Activated CD8-positive, alpha-beta T cell treated with anti-CD3 and anti-CD28 coated beads for 36 hours (primary cell): ENCODE data around the gene ZNF148. TPM values are rescaled to one million over a fixed set of nuclear protein-coding genes. Genes with fewer than 3 reads are reported as not detected.

ENCODE experiments used
- ATAC-seq: fragments of 200-7000 bp; cut with Tn5 transposase; one replicate; pipeline ENCODE4 v1.10.0; 2021; ENCODE audit warnings: mild to moderate bottlenecking, moderate library complexity
- CTCF ChIA-PET: fragments of 350-600 bp; sonication (Branson Sonifier 250); formaldehyde crosslinking; loops from one replicate; lab custom pipeline; 2021; ENCODE audit warnings: antibody characterized with exemption; lab: Charles Lee
- POLR2A ChIA-PET: fragments of 350-600 bp; sonication (Branson Sonifier 250); formaldehyde crosslinking; loops from one replicate; lab custom pipeline; 2021; ENCODE audit warnings: antibody characterized with exemption; lab: Charles Lee
- DNase-seq: peaks from one replicate; pipeline ENCODE4 v3.0.0-alpha.2; 2020
- H3K27ac Mint-ChIP-seq: one replicate; pipeline ENCODE4 v1.8.0; 2021; ENCODE audit warnings: mild to moderate bottlenecking, mixed read lengths
- H3K27me3 Mint-ChIP-seq: one replicate; pipeline ENCODE4 v1.8.0; 2021; ENCODE audit warnings: mixed read lengths
- H3K36me3 Mint-ChIP-seq: one replicate; pipeline ENCODE4 v1.8.0; 2021; ENCODE audit warnings: low read depth, mixed read lengths
- H3K4me1 Mint-ChIP-seq: one replicate; pipeline ENCODE4 v1.8.0; 2021; ENCODE audit warnings: low read depth, mixed read lengths
- H3K4me3 Mint-ChIP-seq: one replicate; pipeline ENCODE4 v1.8.0; 2021; ENCODE audit warnings: mild to moderate bottlenecking, moderate library complexity, mixed read lengths
- H3K9me3 Mint-ChIP-seq: one replicate; pipeline ENCODE4 v1.8.0; 2021; ENCODE audit warnings: mixed read lengths
- CTCF ChIP-seq: fragments of 200-600 bp; IDR thresholded peaks from one replicate; pipeline ENCODE4 v1.8.0; 2022; ENCODE audit warnings: antibody characterized with exemption, mild to moderate bottlenecking
- intact Hi-C: fragments of 100-400 bp; cut with micrococcal nuclease; formaldehyde crosslinking; loops from one replicate; pipeline ENCODE4 v1.10.0; 2022
- total RNA-seq, 2 experiments: library from RNA; stranded (reverse); gene quantifications; one replicate each; pipeline ENCODE4 v1.2.3, GENCODE V29; 2021

The ZNF148 gene
- total RNA-seq, 2 experiments from 2014 or later: 36.3 to 36.9 TPM

GRCh38 chr3:125386811-125387210, 11.7 kb upstream of the ZNF148 start:
- no peak overlapping the region for H3K27ac Mint-ChIP-seq
- H3K4me3 Mint-ChIP-seq: no peak overlapping the region
- no peak for DNase-seq
- TF ChIP-seq CTCF: no peak
- peaks cover 15% of the 10 kb centered on the region for H3K4me1 Mint-ChIP-seq
- ATAC-seq: no peak
- ChIA-PET POLR2A (interaction anchor here (1.2 kb wide), 1 partner anchor 42 kb away, joined by 4 read pairs; no protein-coding TSS in a partner anchor), CTCF (interaction anchor here (1.1 kb wide), 1 partner anchor 50 kb away, joined by 3 read pairs; no protein-coding TSS in a partner anchor)
- intact Hi-C loops: no loop called here
- H3K9me3 Mint-ChIP-seq: no peaks in the 10 kb centered on the region
- H3K36me3 Mint-ChIP-seq: no peaks in the 10 kb centered on the region
- H3K27me3 Mint-ChIP-seq: peaks cover 4% of the 10 kb centered on the region

GRCh38 chr3:125383744-125384143, 8.6 kb upstream of the ZNF148 start:
- H3K36me3 Mint-ChIP-seq: no peaks in the 10 kb centered on the region
- DNase-seq: no peak
- H3K27ac Mint-ChIP-seq: no peak overlapping the region
- intact Hi-C loops: no loop called here
- ChIA-PET CTCF (no interaction called here), POLR2A (no interaction called here)
- peaks cover 10% of the 10 kb centered on the region for H3K4me1 Mint-ChIP-seq
- peaks cover 4% of the 10 kb centered on the region for H3K27me3 Mint-ChIP-seq
- no peak for ATAC-seq
- H3K4me3 Mint-ChIP-seq: no peak overlapping the region
- no peak for TF ChIP-seq CTCF
- no peaks in the 10 kb centered on the region for H3K9me3 Mint-ChIP-seq

GRCh38 chr3:125382298-125382697, 7.2 kb upstream of the ZNF148 start:
- Mint-ChIP-seq H3K27ac (no peak overlapping the region), H3K36me3 (no peaks in the 10 kb centered on the region), H3K4me1 (peaks cover 10% of the 10 kb centered on the region), H3K27me3 (peaks cover 4% of the 10 kb centered on the region), H3K9me3 (no peaks in the 10 kb centered on the region), H3K4me3 (no peak overlapping the region)
- ChIA-PET POLR2A (interaction anchor here (1.1 to 1.6 kb wide), 3 partner anchors 16 to 24 kb away, joined by 3 to 4 read pairs (median 4); no protein-coding TSS in a partner anchor), CTCF (no interaction called here)
- no peak for DNase-seq
- no peak for ATAC-seq
- intact Hi-C loops: no loop called here
- no peak for TF ChIP-seq CTCF

GRCh38 chr3:125381743-125382142, 6.6 kb upstream of the ZNF148 start:
- Mint-ChIP-seq H3K4me1 (peaks cover 10% of the 10 kb centered on the region), H3K9me3 (no peaks in the 10 kb centered on the region), H3K36me3 (no peaks in the 10 kb centered on the region), H3K4me3 (no peak overlapping the region), H3K27me3 (peaks cover 4% of the 10 kb centered on the region), H3K27ac (no peak overlapping the region)
- TF ChIP-seq CTCF: no peak
- DNase-seq: peak; percentile 41
- intact Hi-C loops: no loop called here
- POLR2A ChIA-PET: interaction anchor here (1.1 to 1.6 kb wide), 4 partner anchors 16 to 71 kb away, joined by 3 to 4 read pairs (median 4); no protein-coding TSS in a partner anchor
- CTCF ChIA-PET: interaction anchor here (1.2 kb wide), 1 partner anchor 22 kb away, joined by 4 read pairs; no protein-coding TSS in a partner anchor
- ATAC-seq: peak; percentile 94

GRCh38 chr3:125381314-125381713, 6.2 kb upstream of the ZNF148 start:
- Mint-ChIP-seq H3K27ac (no peak overlapping the region), H3K9me3 (no peaks in the 10 kb centered on the region), H3K4me1 (peaks cover 11% of the 10 kb centered on the region), H3K4me3 (no peak overlapping the region), H3K36me3 (no peaks in the 10 kb centered on the region), H3K27me3 (peaks cover 4% of the 10 kb centered on the region)
- POLR2A ChIA-PET: interaction anchor here (1.1 to 1.6 kb wide), 4 partner anchors 15 to 71 kb away, joined by 3 to 4 read pairs (median 4); no protein-coding TSS in a partner anchor
- no peak for TF ChIP-seq CTCF
- intact Hi-C loops: no loop called here
- peak; percentile 48 for ATAC-seq
- no peak for DNase-seq
- CTCF ChIA-PET: interaction anchor here (1.2 kb wide), 2 partner anchors 23 to 46 kb away, joined by 3 to 4 read pairs; no protein-coding TSS in a partner anchor
